GM06990 (cell line): ENCODE data around the gene TRABD.

Experiments
- DNase-seq: peaks from one replicate; pipeline ENCODE4 v3.0.0-alpha.2; 2011; ENCODE audit not compliant: insufficient read length; ENCODE audit errors: extremely low read depth
- H3K27me3 ChIP-seq: replicated peaks from 2 replicates; pipeline ENCODE4 v1.6.0; 2011; ENCODE audit warnings: low read length; ENCODE audit not compliant: control insufficient read depth, insufficient read depth
- H3K36me3 ChIP-seq: 2 replicates; pipeline ENCODE4 v1.5.1; 2011; ENCODE audit warnings: low read length; ENCODE audit not compliant: control insufficient read depth, insufficient read depth
- H3K4me3 ChIP-seq: replicated peaks from 2 replicates; pipeline ENCODE4 v1.5.1; 2011; ENCODE audit warnings: low read depth, mild to moderate bottlenecking, control low read depth, low read length
- CTCF ChIP-seq: IDR thresholded peaks from 2 replicates; pipeline ENCODE4 v1.5.1; 2011; ENCODE audit warnings: low read length, control low read depth, mild to moderate bottlenecking, inconsistent platforms; ENCODE audit not compliant: insufficient read depth, poor library complexity, severe bottlenecking

The TRABD gene

GRCh38 chr22:50228366-50228765 lies 42.7 kb downstream of the TRABD start:
- Histone ChIP-seq H3K4me3 (no peak overlapping the region), H3K36me3 (peaks cover 23% of the 10 kb centered on the region), H3K27me3 (no peaks in the 10 kb centered on the region)
- TF ChIP-seq CTCF, result no peak
- no peak for DNase-seq

GRCh38 chr22:50229370-50229769 lies 43.7 kb downstream of the TRABD start:
- no peak for TF ChIP-seq CTCF
- H3K4me3 ChIP-seq, result no peak overlapping the region
- no peak for DNase-seq
- H3K27me3 ChIP-seq, result no peaks in the 10 kb centered on the region
- H3K36me3 ChIP-seq, result peaks cover 18% of the 10 kb centered on the region

- Histone ChIP-seq H3K4me3 (no peak overlapping the region), H3K36me3 (peaks cover 8% of the 10 kb centered on the region), H3K27me3 (no peaks in the 10 kb centered on the region)
- DNase-seq, result no peak
- TF ChIP-seq CTCF, result no peak
Measured at GRCh38 chr22:50232481-50233151, 46.9 kb downstream of the TRABD start.

- DNase-seq, result no peak
- Histone ChIP-seq H3K36me3 (peaks cover 8% of the 10 kb centered on the region), H3K4me3 (no peak overlapping the region), H3K27me3 (no peaks in the 10 kb centered on the region)
- no peak for TF ChIP-seq CTCF
Measured at GRCh38 chr22:50233223-50233622, 47.5 kb downstream of the TRABD start.

- no peak for DNase-seq
- TF ChIP-seq CTCF, result peak; percentile 58
- Histone ChIP-seq H3K4me3 (no peak overlapping the region), H3K27me3 (no peaks in the 10 kb centered on the region), H3K36me3 (peaks cover 5% of the 10 kb centered on the region)
Measured at GRCh38 chr22:50236731-50237409, 51.2 kb downstream of the TRABD start.
